Muscle layer of colon (tissue), 2 donors: ENCODE data around the gene STX1A.

Experiments used
- H3K27ac ChIP-seq: one replicate; pipeline ENCODE4 v1.7.0; 2013; ENCODE audit warnings: low read depth, mild to moderate bottlenecking, low read length, moderate library complexity
- H3K27me3 ChIP-seq, 2 donors: one replicate each; pipeline ENCODE4 v1.7.0; 2013; ENCODE audit warnings: low read length in 2 of 2, mild to moderate bottlenecking in 2 of 2; ENCODE audit not compliant: insufficient read depth in 2 of 2, control insufficient read depth in 1 of 2
- H3K36me3 ChIP-seq: one replicate; pipeline ENCODE4 v1.7.0; 2013; ENCODE audit warnings: mild to moderate bottlenecking, low read length; ENCODE audit not compliant: insufficient read depth
- H3K4me1 ChIP-seq: one replicate; pipeline ENCODE4 v1.7.0; 2013; ENCODE audit warnings: mild to moderate bottlenecking, low read length; ENCODE audit not compliant: insufficient read depth
- H3K4me3 ChIP-seq, 2 donors: one replicate each; pipeline ENCODE4 v1.7.0; 2013; ENCODE audit warnings: low read length in 2 of 2, low read depth in 1 of 2, mild to moderate bottlenecking in 1 of 2, moderate library complexity in 1 of 2
- H3K9ac ChIP-seq: one replicate; pipeline ENCODE4 v1.7.0; 2013; ENCODE audit warnings: low read length
- H3K9me3 ChIP-seq: one replicate; pipeline ENCODE4 v1.7.0; 2013; ENCODE audit warnings: mild to moderate bottlenecking, low read length
- donor health status: abdominal sarcoma.
- donor health status: Adenocarcinoma of cecum.

The STX1A gene

GRCh38 chr7:73718905-73719805, at the start of gene STX1A:
STX1A (minus strand) TSS chr7:73719669; CDS start chr7:73719631, 38 bp downstream.
- Histone ChIP-seq H3K9me3 (no peaks in the 10 kb centered on the region), H3K36me3 (no peaks in the 10 kb centered on the region), H3K27ac (peak within 1 kb of the TSS; percentile 76), H3K4me1 (peaks cover 45% of the 10 kb centered on the region), H3K27me3 (no peaks in the 10 kb centered on the region), H3K9ac (peak within 1 kb of the TSS; percentile 49), H3K4me3 (peak within 1 kb of the TSS; percentile 70 to 99)

- H3K9me3 ChIP-seq: no peaks in the 10 kb centered on the region
- H3K27me3 ChIP-seq: peaks cover 8 to 29% of the 10 kb centered on the region in 2 donors
- H3K9ac ChIP-seq: no peak overlapping the region
- no peaks in the 10 kb centered on the region for H3K4me1 ChIP-seq
- no peak overlapping the region for H3K27ac ChIP-seq
- H3K36me3 ChIP-seq: no peaks in the 10 kb centered on the region
- no peak overlapping the region for H3K4me3 ChIP-seq
These were observed 49.4 kb upstream of the STX1A start for GRCh38 chr7:73768641-73769480.

- no peak overlapping the region for H3K27ac ChIP-seq
- H3K27me3 ChIP-seq: peaks cover 8 to 29% of the 10 kb centered on the region in 2 donors
- no peaks in the 10 kb centered on the region for H3K9me3 ChIP-seq
- H3K4me3 ChIP-seq: no peak overlapping the region
- H3K9ac ChIP-seq: no peak overlapping the region
- H3K36me3 ChIP-seq: no peaks in the 10 kb centered on the region
- H3K4me1 ChIP-seq: no peaks in the 10 kb centered on the region
These were observed 47.2 kb upstream of the STX1A start for GRCh38 chr7:73766556-73767229.

GRCh38 chr7:73762659-73762999, 43.2 kb upstream of the STX1A start:
- Histone ChIP-seq H3K9me3 (no peaks in the 10 kb centered on the region), H3K9ac (no peak overlapping the region), H3K4me1 (no peaks in the 10 kb centered on the region), H3K27ac (no peak overlapping the region), H3K36me3 (no peaks in the 10 kb centered on the region), H3K27me3 (no peaks in the 10 kb centered on the region), H3K4me3 (no peak overlapping the region)

GRCh38 chr7:73761854-73762658, 42.6 kb upstream of the STX1A start:
- Histone ChIP-seq H3K9me3 (no peaks in the 10 kb centered on the region), H3K27me3 (no peaks in the 10 kb centered on the region), H3K9ac (no peak overlapping the region), H3K4me3 (no peak overlapping the region), H3K27ac (no peak overlapping the region), H3K4me1 (no peaks in the 10 kb centered on the region), H3K36me3 (no peaks in the 10 kb centered on the region)

- no peak overlapping the region for H3K4me3 ChIP-seq
- H3K9ac ChIP-seq: no peak overlapping the region
- no peak overlapping the region for H3K27ac ChIP-seq
These were observed 39.2 kb upstream of the STX1A start for GRCh38 chr7:73758581-73759138.

GRCh38 chr7:73749931-73750776, 30.7 kb upstream of the STX1A start:
- no peak overlapping the region for H3K9ac ChIP-seq
- no peaks in the 10 kb centered on the region for H3K36me3 ChIP-seq
- H3K27me3 ChIP-seq: no peaks in the 10 kb centered on the region
- H3K4me3 ChIP-seq: no peak overlapping the region
- H3K9me3 ChIP-seq: no peaks in the 10 kb centered on the region
- H3K27ac ChIP-seq: no peak overlapping the region
- peaks cover 8% of the 10 kb centered on the region for H3K4me1 ChIP-seq

More at GRCh38 chr7:73758581-73759138, 39.2 kb upstream of the STX1A start:
- no peaks in the 10 kb centered on the region for H3K27me3 ChIP-seq
- no peaks in the 10 kb centered on the region for H3K4me1 ChIP-seq
- H3K9me3 ChIP-seq: no peaks in the 10 kb centered on the region
- no peaks in the 10 kb centered on the region for H3K36me3 ChIP-seq

GRCh38 chr7:73746378-73746777, 26.9 kb upstream of the STX1A start:
- Histone ChIP-seq H3K4me1 (peaks cover 8% of the 10 kb centered on the region), H3K27ac (peak overlapping the region; percentile 4), H3K36me3 (no peaks in the 10 kb centered on the region), H3K9ac (no peak overlapping the region), H3K9me3 (no peaks in the 10 kb centered on the region), H3K4me3 (no peak overlapping the region), H3K27me3 (no peaks in the 10 kb centered on the region)

GRCh38 chr7:73742753-73743641, 23.5 kb upstream of the STX1A start:
- Histone ChIP-seq H3K9me3 (no peaks in the 10 kb centered on the region), H3K4me3 (no peak overlapping the region), H3K27ac (no peak overlapping the region), H3K4me1 (peaks cover 9% of the 10 kb centered on the region), H3K27me3 (no peaks in the 10 kb centered on the region), H3K9ac (no peak overlapping the region), H3K36me3 (no peaks in the 10 kb centered on the region)
